ENCODE data around the gene SYT17. TPM values are rescaled to one million over a fixed set of nuclear protein-coding genes. Genes with fewer than 3 reads are reported as not detected.
A peak's percentile ranks its signal among the peaks of the same experiment; 100 is the strongest.

The SYT17 gene
- total and polyA plus RNA-seq, 7 donors, result 0.08 to 0.58 (median 0.39) TPM

DNA sequence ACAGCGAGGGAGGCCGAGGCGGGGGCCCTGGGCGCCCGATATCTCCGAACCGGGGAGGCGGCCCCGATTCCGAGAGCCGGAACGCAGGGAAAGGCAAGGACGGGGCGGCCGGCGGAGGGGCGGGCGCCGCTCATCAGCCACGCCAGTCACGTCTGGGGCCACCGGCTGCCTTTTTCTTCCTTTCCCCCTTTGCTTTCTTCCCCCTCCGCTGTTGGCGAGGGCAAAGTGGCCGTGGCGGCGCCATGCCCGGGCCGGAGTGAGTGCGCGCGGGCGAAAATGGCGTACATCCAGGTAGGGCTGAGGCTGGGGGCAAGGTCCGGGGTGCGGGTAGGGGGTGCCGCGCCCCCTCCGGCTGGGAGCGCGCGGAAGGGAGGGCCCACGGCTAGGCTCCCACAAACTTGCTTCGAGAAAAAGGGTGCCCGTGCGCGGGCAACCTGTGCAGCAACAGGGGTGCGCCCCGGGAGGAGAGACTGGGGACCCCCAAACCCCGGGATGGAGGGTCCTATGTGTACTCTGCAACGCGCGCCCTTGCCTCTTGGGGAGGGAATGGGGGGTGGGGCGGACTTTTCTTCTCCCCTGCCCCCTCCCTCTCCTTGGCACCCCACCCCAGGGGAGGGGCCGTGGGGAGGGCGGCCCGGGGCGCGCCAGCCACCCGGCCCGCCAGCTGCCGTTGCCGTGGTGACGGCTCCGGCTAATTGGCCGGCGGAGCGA is 486 bp downstream of the SYT17 start:
- H3K4me1 ChIP-seq, result peaks cover 7% of the 10 kb centered on the region
- peaks cover 0 to 26% (median 0%) of the 10 kb centered on the region in 3 donors for H3K27me3 ChIP-seq (ENCODE audit: insufficient read depth in 3 of 3, low read length in 2 of 3)
- ATAC-seq (peak; percentile 16 to 52 (median 31)), DNase-seq (peak; percentile 19 to 48)
- peak overlapping the region; percentile 64 for H3K4me3 ChIP-seq
- H3K36me3 ChIP-seq (ENCODE audit: insufficient read depth in 1 of 2, low read depth in 1 of 2), result no peaks in the 10 kb centered on the region
- no peak overlapping the region for H3K27ac ChIP-seq
- intact Hi-C loops (cut with DNase I), result loop anchor here in 1 of 2 donors (5.0 kb wide), 2 partner anchors 209 to 334 kb away; no protein-coding TSS in a partner anchor
- WGBS, 3 donors, result 0 to 1% (median 1%) methylated on average over 45 to 68 of the region's 68 CpGs
- H3K9me3 ChIP-seq, result no peaks in the 10 kb centered on the region
- no peak for TF ChIP-seq CTCF (IDR thresholded peaks at IDR 0.05)

- Histone ChIP-seq H3K4me1 (peaks cover 7% of the 10 kb centered on the region), H3K27me3 (ENCODE audit: insufficient read depth in 3 of 3, low read length in 2 of 3) (peaks cover 0 to 26% (median 0%) of the 10 kb centered on the region in 3 donors), H3K9me3 (no peaks in the 10 kb centered on the region), H3K27ac (no peak overlapping the region), H3K36me3 (ENCODE audit: insufficient read depth in 1 of 2, low read depth in 1 of 2) (no peaks in the 10 kb centered on the region), H3K4me3 (peak overlapping the region; percentile 64)
- intact Hi-C loops (cut with DNase I), result loop anchor here in 1 of 2 donors (5.0 kb wide), 2 partner anchors 208 to 333 kb away; no protein-coding TSS in a partner anchor
- 19 to 23% (median 23%) methylated on average over 16 to 19 of the region's 19 CpGs for WGBS, 3 donors
- ATAC-seq, result peak in 1 of 4 donors; percentile 12
- TF ChIP-seq CTCF (IDR thresholded peaks at IDR 0.05), result no peak
- peak in 1 of 2 donors; percentile 53 for DNase-seq
These were observed 1.1 kb downstream of the SYT17 start for GRCh38 chr16:19169082-19169639.

DNA sequence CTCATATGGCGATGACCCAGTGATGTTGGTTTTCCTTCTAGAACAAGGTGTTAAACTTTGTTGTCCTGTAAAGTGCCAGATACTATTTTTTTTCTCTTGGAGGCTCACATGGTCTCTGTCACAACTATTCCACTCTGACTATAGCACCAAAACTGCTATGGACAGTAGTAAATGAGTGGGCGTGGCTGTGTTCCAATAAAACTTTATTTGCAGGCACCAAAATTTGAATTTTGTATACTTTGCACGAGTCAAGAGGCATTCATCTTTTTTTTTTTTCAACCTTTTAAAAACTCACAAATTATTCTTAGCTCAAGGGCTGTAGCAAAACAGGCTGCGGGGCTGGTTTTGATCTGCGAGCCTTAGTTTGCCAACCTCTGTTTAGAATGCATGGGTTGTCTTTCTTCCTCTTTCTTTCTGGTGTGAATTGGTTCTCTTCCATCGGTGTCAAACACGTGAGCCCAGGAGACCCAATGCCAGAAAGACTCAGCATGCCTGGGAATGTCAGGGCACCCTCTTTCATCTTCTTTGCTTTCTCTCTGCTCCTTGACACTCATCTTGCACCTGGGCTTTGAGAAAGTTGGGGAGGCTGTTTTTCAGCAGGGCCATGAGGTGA is 2.1 kb downstream of the SYT17 start:
- no peak for DNase-seq
- WGBS, 3 donors, result 69 to 75% (median 73%) methylated on average over 7 of the region's 7 CpGs
- intact Hi-C loops (cut with DNase I), result loop anchor here in 1 of 2 donors (10.0 kb wide), 1 partner anchor 205 kb away; no protein-coding TSS in a partner anchor

More for the DNA sequence above, 2.1 kb downstream of the SYT17 start:
- Histone ChIP-seq H3K4me3 (no peak overlapping the region), H3K27ac (no peak overlapping the region), H3K9me3 (no peaks in the 10 kb centered on the region), H3K36me3 (ENCODE audit: insufficient read depth in 1 of 2, low read depth in 1 of 2) (no peaks in the 10 kb centered on the region), H3K27me3 (ENCODE audit: insufficient read depth in 3 of 3, low read length in 2 of 3) (peaks cover 0 to 26% (median 0%) of the 10 kb centered on the region in 3 donors), H3K4me1 (peaks cover 7% of the 10 kb centered on the region)
- TF ChIP-seq CTCF (IDR thresholded peaks at IDR 0.05), result no peak
- ATAC-seq, result no peak

All from psoas muscle (tissue), 8 donors.